ENCODE data around the gene ZCCHC24. TPM values are rescaled to one million over a fixed set of nuclear protein-coding genes. Genes with fewer than 3 reads are reported as not detected.
"Not testable (repeated sequence)": the region's sequence is repeated elsewhere in the genome, so short reads cannot be mapped to it uniquely, and the experiment has no call there.

The ZCCHC24 gene
- total RNA-seq, 1 donor: 4.0 TPM

GRCh38 chr10:79348640-79348988 is 96.8 kb downstream of the ZCCHC24 start:
- H3K27me3 ChIP-seq (ENCODE audit: insufficient read depth, low read length): no peaks in the 10 kb centered on the region
- H3K4me3 ChIP-seq (ENCODE audit: low read length): peak overlapping the region; percentile 79
- no peaks in the 10 kb centered on the region for H3K9me3 ChIP-seq (ENCODE audit: low read depth, low read length)
- peaks cover 88% of the 10 kb centered on the region for H3K4me1 ChIP-seq (ENCODE audit: insufficient read depth, low read length)

GRCh38 chr10:79347894-79348639 is 97.4 kb downstream of the ZCCHC24 start:
- no peaks in the 10 kb centered on the region for H3K9me3 ChIP-seq (ENCODE audit: low read depth, low read length)
- H3K27me3 ChIP-seq (ENCODE audit: insufficient read depth, low read length): no peaks in the 10 kb centered on the region
- peak overlapping the region; percentile 79 for H3K4me3 ChIP-seq (ENCODE audit: low read length)
- peaks cover 88% of the 10 kb centered on the region for H3K4me1 ChIP-seq (ENCODE audit: insufficient read depth, low read length)

DNA sequence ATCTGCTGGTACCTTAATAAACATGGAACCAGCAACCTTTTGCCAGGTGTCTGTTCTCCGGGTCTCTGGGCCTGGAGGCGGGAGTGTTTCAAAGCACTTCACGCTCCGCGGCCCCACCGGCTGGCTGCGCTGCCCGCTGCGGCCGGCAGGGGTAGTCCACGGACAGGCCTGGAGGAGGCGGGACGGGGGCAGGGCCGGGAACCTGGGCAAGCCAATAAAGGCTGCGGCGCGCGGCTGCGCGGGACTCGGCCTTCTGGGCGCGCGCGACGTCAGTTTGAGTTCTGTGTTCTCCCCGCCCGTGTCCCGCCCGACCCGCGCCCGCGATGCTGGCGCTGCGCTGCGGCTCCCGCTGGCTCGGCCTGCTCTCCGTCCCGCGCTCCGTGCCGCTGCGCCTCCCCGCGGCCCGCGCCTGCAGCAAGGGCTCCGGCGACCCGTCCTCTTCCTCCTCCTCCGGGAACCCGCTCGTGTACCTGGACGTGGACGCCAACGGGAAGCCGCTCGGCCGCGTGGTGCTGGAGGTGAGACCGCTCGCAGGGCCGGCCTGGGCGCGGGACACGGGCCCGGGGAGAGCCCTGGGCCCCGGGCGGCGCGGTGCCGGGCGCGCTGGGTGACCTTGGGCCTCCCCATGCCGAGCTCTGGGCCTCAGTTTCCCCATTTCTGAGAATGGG is 98.1 kb downstream of the ZCCHC24 start, which contains the start of gene PPIF:
Gene PPIF (plus strand): TSS at position 244 of the 668 bp plus-strand sequence. CDS start 80 bp downstream, at position 324.
- Histone ChIP-seq H3K27me3 (ENCODE audit: insufficient read depth, low read length) (no peaks in the 10 kb centered on the region), H3K4me1 (ENCODE audit: insufficient read depth, low read length) (peaks cover 84% of the 10 kb centered on the region)

DNA sequence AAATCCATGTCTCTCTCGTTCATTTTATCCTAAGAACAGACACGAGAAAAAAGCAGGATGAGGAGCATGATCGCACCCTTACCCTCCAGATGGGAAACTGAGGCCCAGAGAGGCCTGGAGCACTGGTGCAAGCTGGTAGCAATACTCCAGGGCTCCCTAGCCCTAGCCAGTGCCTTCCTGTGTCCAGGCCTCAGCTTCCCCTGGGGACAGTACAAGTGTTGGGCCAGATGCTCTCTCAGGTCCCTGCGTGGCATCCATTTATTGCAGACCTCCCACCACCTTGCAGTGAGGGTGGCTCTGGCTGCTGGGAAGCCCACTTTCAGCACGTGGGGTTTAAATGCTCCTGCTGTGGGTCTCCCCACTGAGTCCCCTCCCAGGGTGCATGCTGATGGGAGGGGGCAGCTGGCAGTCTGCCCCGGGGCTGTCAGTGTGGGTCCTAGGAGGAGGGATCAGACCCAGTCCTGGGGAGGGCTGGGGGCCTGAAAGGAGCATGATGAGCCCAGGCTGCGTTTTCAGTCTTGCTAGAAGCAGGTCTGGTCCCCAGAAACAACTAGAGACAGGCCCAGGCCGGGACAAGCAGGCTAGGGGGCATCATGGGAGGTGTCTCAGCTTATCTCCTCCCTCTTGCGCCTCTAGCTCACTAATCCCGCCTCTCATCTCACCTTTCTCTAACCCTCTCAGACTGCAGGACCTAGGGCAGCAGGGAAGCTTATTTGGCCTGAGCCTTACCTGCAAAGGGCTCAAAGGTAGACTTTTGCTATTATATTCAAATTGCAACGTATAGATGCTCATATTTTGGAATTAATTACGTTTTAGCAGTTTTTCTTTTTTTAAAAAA is 98.8 kb downstream of the ZCCHC24 start:
- Histone ChIP-seq H3K9me3 (ENCODE audit: low read depth, low read length) (no peaks in the 10 kb centered on the region), H3K27me3 (ENCODE audit: insufficient read depth, low read length) (no peaks in the 10 kb centered on the region), H3K4me3 (ENCODE audit: low read length) (no peak overlapping the region), H3K4me1 (ENCODE audit: insufficient read depth, low read length) (peaks cover 77% of the 10 kb centered on the region)

More for the DNA sequence above, 98.1 kb downstream of the ZCCHC24 start, which contains the start of gene PPIF:
- Histone ChIP-seq H3K9me3 (ENCODE audit: low read depth, low read length) (no peaks in the 10 kb centered on the region), H3K4me3 (ENCODE audit: low read length) (peak within 1 kb of the TSS; percentile 79)

DNA sequence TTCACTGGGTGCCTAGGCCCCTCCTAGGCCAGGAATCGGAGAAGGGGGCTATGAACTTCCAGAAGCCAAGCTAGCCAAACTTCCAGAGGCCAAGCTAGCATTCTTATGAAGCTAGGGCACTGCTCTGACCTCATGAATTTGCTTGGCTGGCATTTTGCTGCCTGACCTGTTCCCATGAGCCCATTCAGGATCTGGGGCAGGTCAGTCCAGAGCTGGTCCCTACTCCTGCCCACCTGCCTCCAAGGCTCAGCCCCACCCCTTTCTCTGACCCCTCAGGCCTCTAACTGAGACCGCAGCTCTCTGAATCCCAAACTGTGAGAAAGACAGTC is 99.4 kb downstream of the ZCCHC24 start:
- Histone ChIP-seq H3K27me3 (ENCODE audit: insufficient read depth, low read length) (no peaks in the 10 kb centered on the region), H3K9me3 (ENCODE audit: low read depth, low read length) (no peaks in the 10 kb centered on the region), H3K4me3 (ENCODE audit: low read length) (no peak overlapping the region), H3K4me1 (ENCODE audit: insufficient read depth, low read length) (peaks cover 72% of the 10 kb centered on the region)

GRCh38 chr10:79345241-79346011 is 100.0 kb downstream of the ZCCHC24 start:
- Histone ChIP-seq H3K27me3 (ENCODE audit: insufficient read depth, low read length) (no peaks in the 10 kb centered on the region), H3K9me3 (ENCODE audit: low read depth, low read length) (no peaks in the 10 kb centered on the region), H3K4me3 (ENCODE audit: low read length) (no peak overlapping the region), H3K4me1 (ENCODE audit: insufficient read depth, low read length) (peaks cover 67% of the 10 kb centered on the region)

GRCh38 chr10:79344502-79345195 is 100.8 kb downstream of the ZCCHC24 start:
- Histone ChIP-seq H3K27me3 (ENCODE audit: insufficient read depth, low read length) (no peaks in the 10 kb centered on the region), H3K9me3 (ENCODE audit: low read depth, low read length) (no peaks in the 10 kb centered on the region), H3K4me3 (ENCODE audit: low read length) (no peak overlapping the region), H3K4me1 (ENCODE audit: insufficient read depth, low read length) (peaks cover 59% of the 10 kb centered on the region)

DNA sequence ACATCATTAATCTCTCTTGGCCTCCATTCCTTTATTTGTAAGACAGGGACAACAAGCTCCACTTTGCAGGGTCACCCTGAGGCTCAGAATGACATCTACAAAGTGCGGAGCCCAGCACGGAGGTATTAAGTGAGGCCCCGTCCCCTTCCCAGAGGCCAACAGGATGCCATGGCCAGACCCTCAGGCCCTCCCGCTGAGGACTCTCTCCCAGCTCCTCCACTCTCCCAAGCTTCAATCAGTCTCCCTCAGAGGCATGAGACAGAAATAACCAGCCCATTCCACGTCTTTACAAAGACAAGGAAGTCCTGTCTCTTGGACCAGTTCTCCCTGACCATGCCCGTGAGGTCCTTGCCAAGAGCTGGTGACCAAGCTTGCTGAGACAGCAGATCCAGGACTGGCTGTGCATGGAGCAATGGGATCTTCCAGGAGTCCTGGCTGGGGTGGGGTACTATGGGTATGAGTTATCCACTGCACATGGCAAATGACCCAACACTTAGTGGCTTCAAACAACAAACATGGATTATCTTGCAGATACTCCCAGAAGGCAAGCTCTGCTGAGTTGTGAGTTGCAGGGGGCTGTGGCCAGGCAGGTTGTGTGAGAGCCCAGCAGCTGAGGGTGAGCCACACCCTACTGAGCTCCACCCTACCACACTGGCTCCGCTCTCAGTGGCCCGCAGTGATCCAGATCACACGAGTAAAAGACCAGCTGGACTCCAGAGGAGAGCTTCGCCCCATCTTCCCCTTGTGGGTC is 102.4 kb downstream of the ZCCHC24 start:
- no peak overlapping the region for H3K4me3 ChIP-seq (ENCODE audit: low read length)
- no peaks in the 10 kb centered on the region for H3K9me3 ChIP-seq (ENCODE audit: low read depth, low read length)
- no peaks in the 10 kb centered on the region for H3K27me3 ChIP-seq (ENCODE audit: insufficient read depth, low read length)
- H3K4me1 ChIP-seq (ENCODE audit: insufficient read depth, low read length): peaks cover 43% of the 10 kb centered on the region

DNA sequence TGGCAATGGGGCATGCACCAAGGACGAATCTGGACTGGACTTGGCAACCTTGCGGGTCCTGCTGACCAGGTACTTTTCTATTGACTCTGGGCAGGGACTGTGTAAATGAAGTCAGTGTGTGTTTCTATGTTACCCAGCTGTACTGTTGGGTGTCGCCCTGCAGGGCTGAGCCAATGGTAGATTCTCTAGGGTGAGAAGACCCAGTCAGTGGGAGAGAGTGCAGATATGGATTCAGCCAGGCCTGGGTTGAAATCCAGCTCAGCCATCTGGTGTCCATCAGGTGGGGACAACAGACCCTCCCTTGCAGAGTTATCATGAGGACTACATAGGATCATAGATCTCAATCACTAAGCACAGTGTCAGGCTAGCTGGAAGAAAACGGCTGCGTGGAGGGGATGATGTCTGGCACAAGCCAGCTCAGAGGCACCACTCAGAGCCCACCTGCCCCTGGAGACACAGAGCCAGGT is 103.1 kb downstream of the ZCCHC24 start:
- no peak overlapping the region for H3K4me3 ChIP-seq (ENCODE audit: low read length)
- H3K27me3 ChIP-seq (ENCODE audit: insufficient read depth, low read length): no peaks in the 10 kb centered on the region
- H3K9me3 ChIP-seq (ENCODE audit: low read depth, low read length): no peaks in the 10 kb centered on the region
- peaks cover 38% of the 10 kb centered on the region for H3K4me1 ChIP-seq (ENCODE audit: insufficient read depth, low read length)

DNA sequence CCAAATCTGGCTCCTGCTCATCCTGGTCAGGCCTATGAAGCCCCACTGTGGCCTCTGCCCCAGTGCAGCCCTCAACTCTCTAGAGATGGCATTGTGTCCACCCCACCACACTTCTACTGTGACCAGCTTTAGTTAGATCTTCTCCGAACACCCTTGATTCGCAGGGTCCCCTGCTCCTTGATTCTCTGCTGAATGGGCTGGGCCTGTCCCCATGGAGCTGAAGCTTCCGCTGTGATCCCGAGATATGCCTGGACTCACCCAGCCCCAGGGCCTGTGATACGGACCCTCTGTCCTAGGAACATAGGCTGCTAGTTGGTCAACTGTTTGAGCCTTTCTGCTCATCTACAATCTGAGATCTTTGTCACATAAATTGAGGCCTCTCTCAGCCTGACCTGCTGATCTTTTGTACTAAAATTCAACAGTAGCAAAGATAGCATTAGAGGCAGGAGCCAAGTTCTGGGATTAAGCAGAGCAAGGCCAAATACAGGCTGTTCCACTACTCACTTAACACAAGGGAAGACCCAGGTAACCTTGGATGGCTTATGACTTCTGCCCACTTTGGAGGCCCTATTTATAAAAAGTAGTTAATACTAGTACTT is 104.7 kb downstream of the ZCCHC24 start:
- Histone ChIP-seq H3K9me3 (ENCODE audit: low read depth, low read length) (no peaks in the 10 kb centered on the region), H3K27me3 (ENCODE audit: insufficient read depth, low read length) (no peaks in the 10 kb centered on the region), H3K4me3 (ENCODE audit: low read length) (no peak overlapping the region), H3K4me1 (ENCODE audit: insufficient read depth, low read length) (peaks cover 24% of the 10 kb centered on the region)

- Histone ChIP-seq H3K9me3 (ENCODE audit: low read depth, low read length) (no peaks in the 10 kb centered on the region), H3K4me1 (ENCODE audit: insufficient read depth, low read length) (peaks cover 10% of the 10 kb centered on the region), H3K4me3 (ENCODE audit: low read length) (no peak overlapping the region), H3K27me3 (ENCODE audit: insufficient read depth, low read length) (no peaks in the 10 kb centered on the region)
Measured at GRCh38 chr10:79339266-79339665, 106.2 kb downstream of the ZCCHC24 start.

DNA sequence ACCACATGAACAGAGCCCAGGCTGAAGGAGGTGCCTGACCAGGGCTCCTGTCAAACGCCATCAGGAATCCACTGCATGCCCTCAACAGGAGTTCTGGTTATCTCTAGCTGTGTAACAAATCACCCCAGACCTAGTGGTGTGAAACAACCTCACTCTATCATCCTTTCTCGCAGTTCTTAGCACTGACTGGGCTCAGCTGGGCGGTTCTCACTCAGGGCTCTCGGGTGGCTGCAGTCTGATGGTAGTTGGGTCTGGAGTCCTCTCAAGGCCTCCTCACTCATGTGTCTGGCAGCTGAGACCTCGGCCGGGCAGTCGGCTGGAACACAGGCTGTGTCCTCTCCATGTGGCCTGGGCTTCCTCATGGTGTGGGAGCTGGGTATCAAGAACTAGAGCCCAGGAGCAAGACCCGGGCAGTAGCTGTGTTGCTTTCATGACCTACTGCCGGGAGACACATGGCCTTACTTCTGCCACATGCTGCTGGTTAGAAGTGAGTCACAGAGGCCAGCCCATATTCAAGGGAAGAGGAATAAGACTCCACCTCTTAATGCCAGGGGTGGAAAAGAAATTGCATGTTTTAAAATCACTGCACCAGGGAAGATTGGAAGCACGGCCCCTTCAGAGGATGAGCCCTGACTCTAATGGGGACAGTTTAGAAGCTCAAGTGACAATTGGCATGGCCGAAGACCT is 107.5 kb downstream of the ZCCHC24 start:
- not testable (repeated sequence) for H3K4me1 ChIP-seq (ENCODE audit: insufficient read depth, low read length); H3K27me3 ChIP-seq (ENCODE audit: insufficient read depth, low read length)

DNA sequence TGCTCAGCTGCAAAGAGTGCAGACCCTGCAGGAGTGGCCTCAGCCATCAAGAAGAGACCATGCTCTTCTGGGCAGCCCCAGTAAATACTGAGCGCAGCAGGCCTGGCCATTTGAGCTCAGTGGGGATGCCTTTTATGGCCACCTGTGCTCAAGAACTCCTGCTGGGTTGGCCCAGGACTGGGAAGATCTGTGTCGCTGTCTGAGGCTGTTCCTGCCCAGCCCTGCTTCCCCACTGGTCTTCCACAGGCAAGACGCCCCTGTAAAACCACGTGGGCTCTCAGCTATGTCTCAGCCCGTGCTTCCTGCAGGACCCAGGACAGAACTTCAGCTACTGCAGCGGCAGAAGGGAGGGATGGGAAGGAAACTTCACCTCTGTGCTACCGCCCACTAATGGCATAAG is 108.7 kb downstream of the ZCCHC24 start:
- peaks cover 5% of the 10 kb centered on the region for H3K4me1 ChIP-seq (ENCODE audit: insufficient read depth, low read length)
- H3K27me3 ChIP-seq (ENCODE audit: insufficient read depth, low read length): no peaks in the 10 kb centered on the region
- H3K9me3 ChIP-seq (ENCODE audit: low read depth, low read length): no peaks in the 10 kb centered on the region
- H3K4me3 ChIP-seq (ENCODE audit: low read length): no peak overlapping the region

More for the DNA sequence above, 107.5 kb downstream of the ZCCHC24 start:
- not testable (repeated sequence) for H3K9me3 ChIP-seq (ENCODE audit: low read depth, low read length); H3K4me3 ChIP-seq (ENCODE audit: low read length)
